Loucy (cell line): ENCODE results near the gene CDC20B.

ENCODE experiments used
- H2AFZ ChIP-seq: fragments of 200-600 bp; sonication (generic); 2 replicates; pipeline ENCODE4 v1.6.0; 2016; ENCODE audit warnings: antibody characterized with exemption, mild to moderate bottlenecking, low read length, moderate library complexity
- H3F3A ChIP-seq: fragments of 200-600 bp; 2 replicates; pipeline ENCODE4 v1.6.0; 2016; ENCODE audit warnings: antibody characterized with exemption, low read depth, mild to moderate bottlenecking
- H3K27me3 ChIP-seq: fragments of 200-600 bp; sonication (generic); 2 replicates; pipeline ENCODE4 v1.6.1; 2014; ENCODE audit warnings: low read length, mild to moderate bottlenecking; ENCODE audit not compliant: insufficient read depth, poor library complexity, severe bottlenecking
- H3K36me3 ChIP-seq: fragments of 200-600 bp; sonication (generic); 2 replicates; pipeline ENCODE4 v1.6.1; 2016; ENCODE audit warnings: low read length; ENCODE audit not compliant: insufficient read depth
- H3K4me1 ChIP-seq: fragments of 200-600 bp; sonication (generic); 2 replicates; pipeline ENCODE4 v1.5.1; 2014; ENCODE audit warnings: low read length, mild to moderate bottlenecking; ENCODE audit not compliant: insufficient read depth, poor library complexity, severe bottlenecking
- H3K4me2 ChIP-seq: fragments of 200-600 bp; sonication (generic); 2 replicates; pipeline ENCODE4 v1.6.0; 2014; ENCODE audit warnings: antibody characterized with exemption, low read length, low read depth, mild to moderate bottlenecking; ENCODE audit not compliant: poor library complexity, severe bottlenecking
- H3K4me3 ChIP-seq: fragments of 200-600 bp; sonication (generic); 2 replicates; pipeline ENCODE4 v1.5.1; 2014; ENCODE audit warnings: low read length, mild to moderate bottlenecking, mixed read lengths; ENCODE audit not compliant: poor library complexity, severe bottlenecking
- H3K79me2 ChIP-seq: fragments of 200-600 bp; sonication (generic); 2 replicates; pipeline ENCODE4 v1.6.1; 2014; ENCODE audit warnings: low read length; ENCODE audit not compliant: insufficient read depth
- H3K9ac ChIP-seq: fragments of 200-600 bp; sonication (generic); 2 replicates; pipeline ENCODE4 v1.6.0; 2014; ENCODE audit warnings: mild to moderate bottlenecking, low read depth, low read length, moderate library complexity; ENCODE audit not compliant: poor library complexity, severe bottlenecking
- H3K9me2 ChIP-seq: fragments of 200-600 bp; sonication (generic); replicated peaks from 2 replicates; pipeline ENCODE4 v1.6.1; 2016; ENCODE audit warnings: low read depth, low read length, mixed read lengths
- H3K9me3 ChIP-seq: fragments of 200-600 bp; sonication (generic); 2 replicates; pipeline ENCODE4 v1.6.1; 2014; ENCODE audit warnings: mild to moderate bottlenecking, antibody characterized with exemption, low read length, low read depth; ENCODE audit not compliant: insufficient read depth
- H4K20me1 ChIP-seq: fragments of 200-600 bp; sonication (generic); 2 replicates; pipeline ENCODE4 v1.6.0; 2014; ENCODE audit warnings: antibody characterized with exemption, low read length, mild to moderate bottlenecking; ENCODE audit not compliant: insufficient read depth, poor library complexity, severe bottlenecking
- EZH2phosphoT487 ChIP-seq: fragments of 200-600 bp; IDR thresholded peaks from 2 replicates; pipeline ENCODE4 v1.6.1; 2018; ENCODE audit warnings: antibody characterized with exemption, mild to moderate bottlenecking, moderate library complexity, borderline replicate concordance
- TF ChIP-seq, protein P1 (sequence below): fragments of 200-600 bp; sonication (generic); conservative IDR thresholded peaks from 2 replicates; pipeline ENCODE4 v1.5.1; 2014; ENCODE audit warnings: mild to moderate bottlenecking, antibody characterized with exemption, low read length

Gene CDC20B

GRCh38 chr5:55146080-55146479 lies 26.9 kb downstream of the CDC20B start:
- Histone ChIP-seq H4K20me1 (no peaks in the 10 kb centered on the region), H3K4me3 (peak overlapping the region; percentile 33), H3K4me2 (peak overlapping the region; percentile 60), H3K79me2 (no peaks in the 10 kb centered on the region), H3K9me3 (no peaks in the 10 kb centered on the region), H3F3A (no peaks in the 10 kb centered on the region), H3K36me3 (no peaks in the 10 kb centered on the region), H3K9ac (no peak overlapping the region), H3K27me3 (no peaks in the 10 kb centered on the region), H3K9me2 (no peaks in the 10 kb centered on the region), H3K4me1 (peaks cover 19% of the 10 kb centered on the region), H2AFZ (peak overlapping the region; percentile 58)
- TF ChIP-seq, protein P1, sequence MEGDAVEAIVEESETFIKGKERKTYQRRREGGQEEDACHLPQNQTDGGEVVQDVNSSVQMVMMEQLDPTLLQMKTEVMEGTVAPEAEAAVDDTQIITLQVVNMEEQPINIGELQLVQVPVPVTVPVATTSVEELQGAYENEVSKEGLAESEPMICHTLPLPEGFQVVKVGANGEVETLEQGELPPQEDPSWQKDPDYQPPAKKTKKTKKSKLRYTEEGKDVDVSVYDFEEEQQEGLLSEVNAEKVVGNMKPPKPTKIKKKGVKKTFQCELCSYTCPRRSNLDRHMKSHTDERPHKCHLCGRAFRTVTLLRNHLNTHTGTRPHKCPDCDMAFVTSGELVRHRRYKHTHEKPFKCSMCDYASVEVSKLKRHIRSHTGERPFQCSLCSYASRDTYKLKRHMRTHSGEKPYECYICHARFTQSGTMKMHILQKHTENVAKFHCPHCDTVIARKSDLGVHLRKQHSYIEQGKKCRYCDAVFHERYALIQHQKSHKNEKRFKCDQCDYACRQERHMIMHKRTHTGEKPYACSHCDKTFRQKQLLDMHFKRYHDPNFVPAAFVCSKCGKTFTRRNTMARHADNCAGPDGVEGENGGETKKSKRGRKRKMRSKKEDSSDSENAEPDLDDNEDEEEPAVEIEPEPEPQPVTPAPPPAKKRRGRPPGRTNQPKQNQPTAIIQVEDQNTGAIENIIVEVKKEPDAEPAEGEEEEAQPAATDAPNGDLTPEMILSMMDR = no peak
- no peak for TF ChIP-seq EZH2phosphoT487

GRCh38 chr5:55143624-55144023 lies 29.4 kb downstream of the CDC20B start:
- Histone ChIP-seq H3K9me2 (no peaks in the 10 kb centered on the region), H3F3A (no peaks in the 10 kb centered on the region), H3K36me3 (no peaks in the 10 kb centered on the region), H3K4me2 (no peak overlapping the region), H3K4me3 (no peak overlapping the region), H2AFZ (no peak overlapping the region), H3K4me1 (peaks cover 21% of the 10 kb centered on the region), H3K9me3 (no peaks in the 10 kb centered on the region), H3K27me3 (no peaks in the 10 kb centered on the region), H4K20me1 (no peaks in the 10 kb centered on the region), H3K79me2 (no peaks in the 10 kb centered on the region), H3K9ac (no peak overlapping the region)
- no peak for TF ChIP-seq EZH2phosphoT487
- TF ChIP-seq, protein P1 = no peak

GRCh38 chr5:55141945-55142690 lies 30.9 kb downstream of the CDC20B start:
- no peak overlapping the region for H3K4me2 ChIP-seq
- no peak overlapping the region for H3K9ac ChIP-seq
- H4K20me1 ChIP-seq = no peaks in the 10 kb centered on the region

More at GRCh38 chr5:55141945-55142690, 30.9 kb downstream of the CDC20B start:
- Histone ChIP-seq H3K79me2 (no peaks in the 10 kb centered on the region), H3K9me3 (no peaks in the 10 kb centered on the region), H3K36me3 (no peaks in the 10 kb centered on the region), H3K4me1 (peaks cover 26% of the 10 kb centered on the region), H3K9me2 (no peaks in the 10 kb centered on the region), H3F3A (no peaks in the 10 kb centered on the region), H3K27me3 (no peaks in the 10 kb centered on the region), H2AFZ (no peak overlapping the region), H3K4me3 (no peak overlapping the region)
- no peak for TF ChIP-seq EZH2phosphoT487
- TF ChIP-seq, protein P1 = peak; percentile 54
